Endothelial cell of umbilical vein (primary cell): ENCODE measurements around the gene LTBP1. TPM values are rescaled to one million over a fixed set of nuclear protein-coding genes. Genes with fewer than 3 reads are reported as not detected.

Experiments used
- BruUV-seq: library from RNA; stranded (reverse); fragments of 400-500 nt; replicated peaks from 2 replicates; lab custom pipeline; 2021; lab: Mats Ljungman, UMichigan
- CTCF ChIA-PET: fragments of 300-600, 350-600 bp; sonication (Branson Sonifier 250); formaldehyde crosslinking; loops from one replicate; lab custom pipeline; 2021; ENCODE audit warnings: antibody characterized with exemption, inconsistent platforms; lab: Charles Lee
- POLR2A ChIA-PET: fragments of 300-600, 350-600 bp; sonication (Branson Sonifier 250); formaldehyde crosslinking; loops from one replicate; lab custom pipeline; 2021; ENCODE audit warnings: antibody characterized with exemption, inconsistent platforms; lab: Charles Lee
- DNase-seq: peaks from one replicate; pipeline ENCODE4 v3.0.0-alpha.2; 2011; ENCODE audit warnings: low read depth, low spot score
- FAIRE-seq: peaks from 2 replicates; lab custom pipeline; 2011; peaks lifted over from hg19 to GRCh38; lab: Jason Lieb, UNC
- H2AFZ ChIP-seq: 2 replicates; pipeline ENCODE4 v1.6.0; 2012; ENCODE audit warnings: low read depth, low read length, control low read depth, inconsistent platforms
- H3K27ac ChIP-seq: 2 replicates; pipeline ENCODE4 v1.5.1; 2011; ENCODE audit warnings: low read depth, mild to moderate bottlenecking, control low read depth, low read length, moderate library complexity; ENCODE audit not compliant: insufficient read depth
- H3K27me3 ChIP-seq, 2 experiments: 2 replicates each; pipeline versions ENCODE4 v1.6.0 to v1.6.1; 2011; ENCODE audit warnings: low read length in 2 of 2, mixed read lengths in 1 of 2; ENCODE audit not compliant: control insufficient read depth in 2 of 2, insufficient read depth in 2 of 2
- H3K36me3 ChIP-seq, 2 experiments: 2 replicates in 1 of 2; 3 replicates in 1 of 2; pipeline ENCODE4 v1.5.1; 2011; ENCODE audit warnings: low read length in 2 of 2, mild to moderate bottlenecking in 1 of 2, moderate library complexity in 1 of 2; ENCODE audit not compliant: control insufficient read depth in 2 of 2, insufficient read depth in 2 of 2; ENCODE audit errors: extremely low read depth in 1 of 2
- H3K4me1 ChIP-seq: 3 replicates; pipeline ENCODE4 v1.5.1; 2011; ENCODE audit warnings: mild to moderate bottlenecking, low read length; ENCODE audit not compliant: control insufficient read depth, insufficient read depth; ENCODE audit errors: extremely low read depth
- H3K4me2 ChIP-seq: 2 replicates; pipeline ENCODE4 v1.6.1; 2011; ENCODE audit warnings: low read length, control low read depth, mixed read lengths; ENCODE audit not compliant: insufficient read depth
- H3K4me3 ChIP-seq, 3 experiments: fragments of 200-600 bp in 1 of 3; sonication (generic), shearing (Covaris generic) in 1 of 3; replicated peaks in 1 of 3; 2 replicates each; pipeline ENCODE4 v1.5.1; 2011 to 2016; ENCODE audit warnings: control low read depth in 3 of 3, low read length in 3 of 3, mild to moderate bottlenecking in 2 of 3, inconsistent platforms in 1 of 3, low read depth in 1 of 3, moderate library complexity in 1 of 3; ENCODE audit not compliant: insufficient read depth in 1 of 3
- H3K79me2 ChIP-seq: 2 replicates; pipeline ENCODE4 v1.6.0; 2012; ENCODE audit warnings: low read length, inconsistent platforms; ENCODE audit not compliant: control insufficient read depth, insufficient read depth
- H3K9ac ChIP-seq: replicated peaks from 2 replicates; pipeline ENCODE3; 2011; ENCODE audit warnings: low read length, control low read depth; ENCODE audit not compliant: insufficient read depth; ENCODE audit errors: extremely low read depth
- H3K9me1 ChIP-seq: replicated peaks from 3 replicates; pipeline ENCODE4 v1.6.0; 2011; ENCODE audit warnings: mild to moderate bottlenecking, low read length; ENCODE audit not compliant: control insufficient read depth, insufficient read depth; ENCODE audit errors: extremely low read depth
- H3K9me3 ChIP-seq: replicated peaks from 2 replicates; pipeline ENCODE4 v1.5.1; 2012; ENCODE audit warnings: low read length, inconsistent platforms; ENCODE audit not compliant: control insufficient read depth, insufficient read depth
- H4K20me1 ChIP-seq: replicated peaks from 2 replicates; pipeline ENCODE3; 2011; ENCODE audit warnings: mild to moderate bottlenecking, low read length; ENCODE audit not compliant: control insufficient read depth, insufficient read depth; ENCODE audit errors: extremely low read depth
- EZH2 ChIP-seq: IDR thresholded peaks from 2 replicates; pipeline ENCODE4 v1.6.1; 2012; ENCODE audit warnings: borderline replicate concordance, low read depth, mild to moderate bottlenecking, moderate library complexity, low read length, inconsistent platforms; ENCODE audit not compliant: severe bottlenecking
- FOS ChIP-seq: IDR thresholded peaks from 2 replicates; pipeline ENCODE4 v1.6.1; 2011; ENCODE audit warnings: mild to moderate bottlenecking, low read length, moderate library complexity, borderline replicate concordance; ENCODE audit not compliant: insufficient read depth
- GATA2 ChIP-seq: IDR thresholded peaks from 2 replicates; pipeline ENCODE4 v1.7.0; 2011; ENCODE audit warnings: low read depth, mild to moderate bottlenecking, moderate library complexity, mixed read lengths, low read length; ENCODE audit not compliant: insufficient read length, insufficient read depth
- JUN ChIP-seq: IDR thresholded peaks from 2 replicates; pipeline ENCODE4 v1.6.1; 2011; ENCODE audit warnings: borderline replicate concordance, low read depth; ENCODE audit not compliant: insufficient read length, insufficient read depth
- MYC ChIP-seq: IDR thresholded peaks from one replicate; pipeline ENCODE4 v1.6.1; 2011; ENCODE audit warnings: mild to moderate bottlenecking, low read depth, low read length
- POLR2A ChIP-seq: IDR thresholded peaks from 2 replicates; pipeline ENCODE4 v1.6.1; 2012; ENCODE audit warnings: low read depth, mild to moderate bottlenecking, control low read depth, low read length
- POLR2AphosphoS5 ChIP-seq: IDR thresholded peaks from 2 replicates; pipeline ENCODE4 v1.6.1; 2012; ENCODE audit warnings: low read depth, mild to moderate bottlenecking, control low read depth, low read length, moderate library complexity; ENCODE audit not compliant: insufficient read depth
- dilution Hi-C: fragments of 300-500 bp; cut with MboI; formaldehyde crosslinking; loops from one replicate; pipeline ENCODE4 v1.15.0; 2019; ENCODE audit warnings: low sequenced_read_pairs; ENCODE audit not compliant: extremely low pct_ligation_motif_present
- intact Hi-C: fragments of 100-400 bp; cut with micrococcal nuclease; formaldehyde crosslinking; loops from one replicate; pipeline ENCODE4 v1.10.0; 2022
- polyA plus RNA-seq, 4 experiments: library from polyadenylated mRNA; depleted of rRNA in 3 of 4; stranded (reverse) in 3 of 4; unstranded in 1 of 4; fragments of >200 nt; gene quantifications; 2 replicates each; pipeline versions ENCODE4 v1.2.1 to v1.2.3, GENCODE V29; 2011 to 2012; ENCODE audit warnings: missing spikeins in 1 of 4
- total RNA-seq: library from RNA; stranded (reverse); gene quantifications from 2 replicates; pipeline ENCODE4 v1.2.3, GENCODE V29; 2021
- TF ChIP-seq, protein P1 (sequence below), 2 donors: IDR thresholded peaks; 1 replicate in 1 of 2; 2 replicates in 1 of 2; pipeline ENCODE4 v1.5.1; 2011; ENCODE audit warnings: low read length in 2 of 2, mild to moderate bottlenecking in 2 of 2, moderate library complexity in 2 of 2, control low read depth in 1 of 2, inconsistent platforms in 1 of 2, low read depth in 1 of 2; ENCODE audit not compliant: insufficient read depth in 1 of 2; ENCODE audit errors: extremely low read depth in 1 of 2
- TF ChIP-seq, protein P2 (sequence below): IDR thresholded peaks from 2 replicates; pipeline ENCODE4 v1.6.1; 2011; ENCODE audit not compliant: insufficient read depth, insufficient read length

LTBP1 gene
- total and polyA plus RNA-seq, 2 donors (not counting 3 experiments of a cell fraction or from before 2014, with no cell fraction given): 57.4 to 68.2 TPM

DNA sequence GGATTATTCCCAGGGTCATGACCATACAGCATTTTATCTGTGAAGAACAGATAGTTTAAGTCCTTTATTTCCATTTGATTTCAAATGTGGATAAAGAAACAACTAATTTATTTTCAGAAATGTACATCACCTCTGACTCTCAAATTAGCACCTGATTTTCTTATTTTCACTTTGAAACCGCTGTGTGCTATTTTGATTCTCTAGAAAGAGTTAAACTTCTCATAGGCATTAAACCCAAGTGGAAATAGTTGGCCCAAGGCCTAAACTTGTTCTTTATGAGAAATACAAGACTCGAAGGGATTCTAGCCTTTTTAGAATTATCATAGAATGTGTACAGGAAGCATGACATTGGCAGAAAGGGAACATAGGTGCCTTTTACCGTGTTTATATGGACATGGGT is 41.5 kb upstream of the LTBP1 start:
- no peaks in the 10 kb centered on the region for H3K9me3 ChIP-seq
- H4K20me1 ChIP-seq: no peaks in the 10 kb centered on the region
- no peaks in the 10 kb centered on the region for H3K4me1 ChIP-seq
- H3K27ac ChIP-seq: no peak overlapping the region
- BruUV-seq: no TSS peak
- FAIRE-seq: no peak
- H3K9ac ChIP-seq: no peak overlapping the region
- intact Hi-C loops: no loop called here
- no peaks in the 10 kb centered on the region for H3K36me3 ChIP-seq
- ChIA-PET CTCF (no interaction called here), POLR2A (no interaction called here)
- TF ChIP-seq EZH2 (no peak), JUN (no peak), POLR2AphosphoS5 (no peak)
- TF ChIP-seq, protein P1, sequence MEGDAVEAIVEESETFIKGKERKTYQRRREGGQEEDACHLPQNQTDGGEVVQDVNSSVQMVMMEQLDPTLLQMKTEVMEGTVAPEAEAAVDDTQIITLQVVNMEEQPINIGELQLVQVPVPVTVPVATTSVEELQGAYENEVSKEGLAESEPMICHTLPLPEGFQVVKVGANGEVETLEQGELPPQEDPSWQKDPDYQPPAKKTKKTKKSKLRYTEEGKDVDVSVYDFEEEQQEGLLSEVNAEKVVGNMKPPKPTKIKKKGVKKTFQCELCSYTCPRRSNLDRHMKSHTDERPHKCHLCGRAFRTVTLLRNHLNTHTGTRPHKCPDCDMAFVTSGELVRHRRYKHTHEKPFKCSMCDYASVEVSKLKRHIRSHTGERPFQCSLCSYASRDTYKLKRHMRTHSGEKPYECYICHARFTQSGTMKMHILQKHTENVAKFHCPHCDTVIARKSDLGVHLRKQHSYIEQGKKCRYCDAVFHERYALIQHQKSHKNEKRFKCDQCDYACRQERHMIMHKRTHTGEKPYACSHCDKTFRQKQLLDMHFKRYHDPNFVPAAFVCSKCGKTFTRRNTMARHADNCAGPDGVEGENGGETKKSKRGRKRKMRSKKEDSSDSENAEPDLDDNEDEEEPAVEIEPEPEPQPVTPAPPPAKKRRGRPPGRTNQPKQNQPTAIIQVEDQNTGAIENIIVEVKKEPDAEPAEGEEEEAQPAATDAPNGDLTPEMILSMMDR (IDR thresholded peaks at IDR 0.05; ENCODE audit: extremely low read depth in 1 of 2, insufficient read depth in 1 of 2, low read depth in 1 of 2, low read length in 2 of 2): no peak
- H3K4me2 ChIP-seq: no peak overlapping the region
- H3K4me3 ChIP-seq: no peak overlapping the region
- dilution Hi-C loops: no loop called here
- no peak overlapping the region for H2AFZ ChIP-seq
- no peaks in the 10 kb centered on the region for H3K9me1 ChIP-seq
- peaks cover 18 to 19% of the 10 kb centered on the region in 2 experiments for H3K27me3 ChIP-seq
- H3K79me2 ChIP-seq: no peaks in the 10 kb centered on the region
- DNase-seq: no peak

DNA sequence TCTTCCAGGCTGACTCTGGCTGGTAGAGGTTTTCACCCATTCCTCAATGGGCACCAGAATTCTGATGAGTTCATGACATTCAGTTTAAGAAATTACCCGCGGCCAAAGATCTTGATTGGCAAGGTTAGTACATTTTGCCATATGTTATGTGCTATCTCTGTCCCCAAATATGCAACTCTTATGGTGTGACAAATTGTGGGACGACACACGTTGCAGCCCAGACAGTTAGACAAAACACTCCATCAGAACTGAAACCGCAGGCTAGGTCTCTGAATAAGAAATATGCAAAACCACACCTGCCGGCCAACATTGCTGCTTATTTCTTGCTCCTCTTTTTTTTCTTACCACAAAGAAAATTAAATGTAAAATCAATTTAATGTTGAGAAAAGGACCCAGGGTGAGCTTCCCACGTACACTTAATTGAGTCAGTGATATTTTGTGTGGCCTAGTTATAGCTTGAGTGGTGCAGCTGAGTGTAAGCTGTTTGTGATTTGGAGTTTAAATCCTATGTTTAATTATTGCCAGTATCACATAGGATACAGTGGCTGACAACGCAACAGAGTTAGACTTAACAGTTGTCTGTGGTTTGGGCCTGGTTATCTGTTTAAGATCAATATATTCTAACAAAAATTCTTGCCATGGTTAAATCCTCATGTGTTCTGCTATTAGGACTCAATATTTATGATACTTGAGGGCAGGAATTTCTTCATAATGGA is 35.7 kb upstream of the LTBP1 start:
- BruUV-seq: no TSS peak
- POLR2A ChIA-PET: no interaction called here
- H3K27ac ChIP-seq: no peak overlapping the region
- no peaks in the 10 kb centered on the region for H3K4me1 ChIP-seq
- CTCF ChIA-PET: no interaction called here
- no peak overlapping the region for H2AFZ ChIP-seq
- no peak for DNase-seq
- no peaks in the 10 kb centered on the region for H3K9me3 ChIP-seq
- TF ChIP-seq POLR2AphosphoS5 (no peak), JUN (no peak), POLR2A (no peak), EZH2 (no peak), FOS (no peak), MYC (no peak), GATA2 (no peak)
- TF ChIP-seq, protein P2, sequence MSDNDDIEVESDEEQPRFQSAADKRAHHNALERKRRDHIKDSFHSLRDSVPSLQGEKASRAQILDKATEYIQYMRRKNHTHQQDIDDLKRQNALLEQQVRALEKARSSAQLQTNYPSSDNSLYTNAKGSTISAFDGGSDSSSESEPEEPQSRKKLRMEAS: no peak
- TF ChIP-seq, protein P1 (IDR thresholded peaks at IDR 0.05; ENCODE audit: extremely low read depth in 1 of 2, insufficient read depth in 1 of 2, low read depth in 1 of 2, low read length in 2 of 2): no peak
- no peaks in the 10 kb centered on the region for H3K9me1 ChIP-seq
- H3K4me2 ChIP-seq: no peak overlapping the region
- H3K4me3 ChIP-seq: no peak overlapping the region
- H3K9ac ChIP-seq: no peak overlapping the region
- H3K36me3 ChIP-seq: no peaks in the 10 kb centered on the region
- H3K27me3 ChIP-seq: peaks cover 0 to 4% of the 10 kb centered on the region in 2 experiments
- H3K79me2 ChIP-seq: no peaks in the 10 kb centered on the region
- FAIRE-seq: no peak
- intact Hi-C loops: no loop called here
- no peaks in the 10 kb centered on the region for H4K20me1 ChIP-seq
- dilution Hi-C loops: no loop called here
